HT-29 (cell line): ENCODE measurements around the gene ITGAL. TPM values are rescaled to one million over a fixed set of nuclear protein-coding genes. Genes with fewer than 3 reads are reported as not detected.
A peak's percentile ranks its signal among the peaks of the same experiment; 100 is the strongest.

ENCODE experiments used
- DNase-seq: peaks from one replicate; pipeline ENCODE4 v3.0.0-alpha.2; 2015; ENCODE audit warnings: low spot score
- total RNA-seq: library from RNA; depleted of rRNA; stranded (reverse); fragments of >200 nt; shearing (Covaris generic); gene quantifications from 2 replicates; pipeline ENCODE4 v1.2.3, GENCODE V29; 2014

ITGAL gene
- total RNA-seq, 1 experiment from 2014 or later, result not detected

DNA sequence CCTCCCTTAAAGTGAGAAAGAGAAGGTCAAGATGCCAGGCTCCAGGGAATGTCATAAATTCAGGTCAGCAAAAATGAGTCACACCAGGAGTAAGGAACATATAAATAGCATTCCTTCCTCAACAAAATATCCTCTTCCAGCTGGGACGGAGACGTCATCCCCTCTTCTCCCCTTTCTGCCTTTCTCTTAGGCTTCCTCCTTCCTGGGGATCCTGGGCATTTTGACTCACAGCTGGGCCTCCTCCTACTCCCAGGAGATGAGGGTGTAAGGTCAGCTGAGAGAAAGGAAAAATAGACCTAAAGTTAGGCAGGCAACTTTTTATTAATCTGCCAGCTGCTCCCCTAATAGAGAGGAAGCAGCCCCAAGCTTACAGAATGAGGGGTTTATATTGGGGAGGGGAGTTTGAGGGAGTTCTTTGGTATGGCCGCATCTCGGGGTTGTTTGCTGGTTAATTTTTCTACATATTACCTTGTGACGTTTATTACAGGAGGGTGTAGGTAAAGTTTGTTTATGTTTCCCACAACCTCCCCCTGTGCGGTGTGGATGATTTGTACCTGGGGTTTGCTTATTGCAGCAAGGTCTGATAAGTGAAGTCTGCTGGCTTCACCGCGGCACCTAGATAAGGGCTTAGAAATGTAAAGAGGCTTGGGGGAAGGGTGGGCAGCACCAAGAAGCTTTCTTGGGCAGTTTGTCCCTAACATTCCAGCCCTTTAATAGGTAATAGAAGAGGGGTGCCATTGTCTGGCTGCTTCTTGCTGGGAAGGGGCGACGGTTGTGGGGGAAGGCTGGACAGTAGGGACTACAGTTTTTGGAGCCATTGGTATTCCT is 69.2 kb downstream of the ITGAL start:
- no peak for DNase-seq

GRCh38 chr16:30543067-30543466 is 70.5 kb downstream of the ITGAL start:
- DNase-seq, result no peak

- no peak for DNase-seq
Observed at GRCh38 chr16:30546115-30546514, 73.6 kb downstream of the ITGAL start.

- no peak for DNase-seq
Observed at GRCh38 chr16:30548416-30549253, 76.1 kb downstream of the ITGAL start.

DNA sequence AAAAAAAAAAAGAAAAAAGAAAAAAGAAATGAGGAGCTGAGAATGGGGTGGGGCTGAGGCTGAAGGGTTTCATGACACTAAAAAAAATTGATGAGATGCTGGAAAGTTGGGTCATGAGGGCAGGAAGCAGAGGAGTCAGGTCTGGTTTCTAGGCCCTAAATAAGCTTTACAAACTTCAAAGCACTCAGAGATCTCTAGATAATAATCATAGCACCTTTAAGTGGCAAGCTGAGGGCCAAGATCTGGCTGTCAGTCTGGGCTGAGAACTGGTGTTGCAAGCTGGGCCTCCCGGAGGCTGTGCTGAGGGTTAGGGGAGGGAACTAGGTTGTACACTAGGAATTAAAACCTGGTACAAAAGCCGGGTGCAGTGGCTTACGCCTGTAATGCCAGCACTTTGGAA is 79.2 kb downstream of the ITGAL start:
- DNase-seq, result no peak

- DNase-seq, result no peak
Observed at GRCh38 chr16:30552956-30553355, 80.4 kb downstream of the ITGAL start.

DNA sequence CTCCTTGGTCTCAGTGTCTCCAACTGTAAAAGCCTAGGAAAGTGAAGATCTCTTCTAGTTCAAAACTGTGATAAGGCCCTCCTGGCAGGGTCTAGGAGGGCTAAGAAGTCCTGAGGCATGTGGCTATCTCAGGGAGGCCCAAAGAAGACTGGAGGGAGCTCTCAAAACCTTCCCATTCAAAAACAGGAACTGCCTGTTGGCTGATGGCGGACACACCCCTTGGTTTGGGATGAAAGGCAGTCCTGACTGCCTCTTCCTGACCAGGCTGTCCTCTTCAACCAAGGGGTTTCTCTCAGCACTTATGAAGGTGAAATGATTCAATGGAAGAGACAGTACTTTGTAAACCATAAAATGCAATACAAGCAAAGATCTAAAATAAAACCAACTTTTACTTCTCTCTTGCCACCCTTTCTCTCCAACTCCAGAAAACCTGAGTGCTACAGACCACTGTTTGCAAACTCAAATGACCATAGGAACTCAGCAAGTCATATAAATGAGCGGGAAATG is 80.9 kb downstream of the ITGAL start:
- no peak for DNase-seq

DNA sequence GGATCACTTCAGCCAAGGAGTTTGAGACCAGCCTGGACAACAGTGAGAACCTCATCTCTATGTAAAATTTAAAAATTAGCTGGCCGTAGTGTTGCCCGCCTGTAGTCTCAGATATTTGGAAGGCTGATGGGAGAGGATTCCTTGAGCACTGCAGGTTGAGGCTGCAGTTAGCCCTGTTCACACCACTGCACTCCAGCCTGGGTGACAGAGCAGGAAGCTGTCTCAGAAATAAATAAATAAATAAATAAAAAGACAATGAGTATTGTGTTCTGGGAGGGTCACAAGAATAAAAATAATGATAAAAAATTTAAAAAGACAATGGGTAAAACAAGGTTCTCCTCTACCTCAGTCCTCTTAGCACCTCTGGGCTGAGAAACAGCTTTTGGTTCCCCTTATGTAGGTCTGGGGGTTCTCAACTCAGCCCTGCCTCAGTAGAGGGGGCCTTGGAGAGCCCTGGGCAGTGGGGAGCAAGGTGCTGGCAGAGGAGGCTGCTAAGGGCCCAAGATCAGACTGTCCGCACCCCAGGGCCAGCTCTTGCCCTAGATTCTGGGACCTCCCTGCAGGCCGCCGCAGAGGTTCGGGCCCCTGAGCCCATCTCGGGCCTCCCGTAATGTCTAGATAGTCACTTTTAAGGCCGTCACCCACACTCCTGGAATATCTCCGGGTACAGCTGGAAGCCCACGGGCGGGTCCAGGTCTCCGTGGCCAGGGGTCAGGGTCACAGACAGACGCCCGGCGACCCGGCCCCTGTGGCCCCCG is 82.2 kb downstream of the ITGAL start:
- no peak for DNase-seq

GRCh38 chr16:30555315-30556124 is 83.0 kb downstream of the ITGAL start:
- DNase-seq, result no peak

DNA sequence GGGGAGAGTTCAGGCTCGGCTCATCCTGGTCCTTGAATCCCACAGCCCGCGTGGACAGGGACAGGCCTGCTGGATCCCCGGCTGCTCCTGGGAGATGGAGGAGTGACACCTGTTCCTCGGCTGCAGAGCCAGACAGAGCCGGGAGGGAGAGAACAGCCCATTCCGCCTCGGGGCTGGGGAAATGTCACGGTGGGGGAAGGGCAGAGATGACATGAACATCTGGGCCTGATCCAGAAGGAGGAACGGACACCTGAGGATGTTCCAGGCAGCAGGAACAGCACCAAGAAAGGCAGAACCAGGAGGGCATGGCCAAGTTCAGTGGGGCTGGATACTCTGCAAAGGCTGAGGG is 83.6 kb downstream of the ITGAL start:
- no peak for DNase-seq

- peak; percentile 24 for DNase-seq
Observed at GRCh38 chr16:30557707-30557956, 85.1 kb downstream of the ITGAL start.

- peak; percentile 97 for DNase-seq
Observed at GRCh38 chr16:30557957-30558788, 85.6 kb downstream of the ITGAL start, which contains the start of gene ZNF764. Gene ZNF764, minus strand, starts transcription at chr16:30558374. Its CDS starts 192 bp downstream, at chr16:30558182.

- no peak for DNase-seq
Observed at GRCh38 chr16:30558789-30559377, 86.3 kb downstream of the ITGAL start.

- no peak for DNase-seq
Observed at GRCh38 chr16:30559690-30560089, 87.1 kb downstream of the ITGAL start.

GRCh38 chr16:30561089-30561816 is 88.7 kb downstream of the ITGAL start:
- peak; percentile 72 for DNase-seq

DNA sequence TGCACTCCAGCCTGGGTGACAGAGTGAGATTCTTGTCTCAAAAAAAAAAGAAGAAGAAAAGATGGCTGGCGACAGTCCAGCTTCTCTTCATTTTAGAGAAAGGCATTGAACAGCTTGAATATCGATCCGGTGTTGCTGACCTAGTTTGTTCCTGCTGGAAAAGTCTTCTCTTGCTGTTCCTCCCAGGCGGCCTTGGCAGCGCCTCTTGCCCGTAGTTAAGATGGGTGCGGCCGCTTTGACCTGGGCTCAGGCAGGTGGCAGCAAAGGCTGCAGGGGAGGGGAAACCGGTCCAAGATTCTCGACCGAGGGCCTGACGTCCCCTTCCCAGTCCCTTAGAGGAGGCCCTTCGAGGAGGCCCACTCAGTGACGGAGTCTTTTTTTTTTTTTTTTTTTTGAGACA is 89.5 kb downstream of the ITGAL start:
- DNase-seq, result peak; percentile 59

- DNase-seq, result no peak
Observed at GRCh38 chr16:30565526-30565925, 93.0 kb downstream of the ITGAL start.

DNA sequence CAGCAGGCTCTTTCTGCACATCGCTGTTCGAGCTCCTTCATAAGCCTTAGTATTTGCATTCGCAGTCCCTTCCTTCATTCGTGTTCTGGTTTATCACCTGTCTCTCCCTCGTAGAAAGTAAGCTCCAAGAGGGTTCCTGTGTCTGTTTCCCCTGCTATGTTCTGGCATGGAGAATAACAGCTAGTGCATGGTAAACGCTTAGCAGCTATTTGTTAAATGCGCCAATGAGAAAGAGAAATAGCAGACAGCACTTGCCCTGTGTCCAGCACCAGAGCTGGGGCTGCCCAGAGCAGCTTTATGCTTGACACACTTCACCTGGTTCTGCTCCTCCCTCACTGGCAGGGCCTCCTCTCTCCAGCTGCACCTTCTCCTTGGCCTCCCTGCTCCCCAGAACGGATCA is 93.4 kb downstream of the ITGAL start:
- DNase-seq, result no peak

GRCh38 chr16:30566531-30566930 is 94.0 kb downstream of the ITGAL start:
- no peak for DNase-seq
